GM12892 (cell line): ENCODE measurements around the gene SIM2.

Source experiments
- DNase-seq: peaks from one replicate; pipeline ENCODE4 v3.0.0; 2011; ENCODE audit not compliant: insufficient read length
- FAIRE-seq: peaks from 2 replicates; lab custom pipeline; 2011; peaks lifted over from hg19 to GRCh38; lab: Jason Lieb, UNC
- POLR2A ChIP-seq: IDR thresholded peaks from 2 replicates; pipeline ENCODE4 v1.6.1; 2011; ENCODE audit warnings: low read depth, low read length, control low read depth
- POLR2AphosphoS5 ChIP-seq: IDR thresholded peaks from 2 replicates; pipeline ENCODE4 v1.6.1; 2011; ENCODE audit warnings: low read depth, low read length, control low read depth
- TAF1 ChIP-seq: IDR thresholded peaks from 2 replicates; pipeline ENCODE4 v1.6.1; 2011; ENCODE audit warnings: low read depth, mild to moderate bottlenecking, control low read depth, low read length, borderline replicate concordance

The SIM2 gene

GRCh38 chr21:36703123-36703522 is 4.2 kb downstream of the SIM2 start:
- no peak for TF ChIP-seq TAF1
- no peak for TF ChIP-seq POLR2AphosphoS5
- TF ChIP-seq POLR2A: no peak
- FAIRE-seq (no peak), DNase-seq (no peak)

- no peak for DNase-seq
- no peak for TF ChIP-seq TAF1
- TF ChIP-seq POLR2A: no peak
- no peak for TF ChIP-seq POLR2AphosphoS5
- FAIRE-seq: no peak
Measured at GRCh38 chr21:36703626-36704280, 4.8 kb downstream of the SIM2 start.

GRCh38 chr21:36704281-36704957 is 5.5 kb downstream of the SIM2 start:
- FAIRE-seq (no peak), DNase-seq (no peak)
- no peak for TF ChIP-seq POLR2A
- no peak for TF ChIP-seq POLR2AphosphoS5
- TF ChIP-seq TAF1: no peak

- FAIRE-seq (no peak), DNase-seq (no peak)
- no peak for TF ChIP-seq TAF1
- TF ChIP-seq POLR2A: no peak
- no peak for TF ChIP-seq POLR2AphosphoS5
Measured at GRCh38 chr21:36704958-36705678, 6.2 kb downstream of the SIM2 start.

- DNase-seq: no peak
- FAIRE-seq: no peak
- TF ChIP-seq POLR2AphosphoS5: no peak
- TF ChIP-seq POLR2A: no peak
- no peak for TF ChIP-seq TAF1
Measured at GRCh38 chr21:36705679-36706481, 7.0 kb downstream of the SIM2 start.

- no peak for TF ChIP-seq POLR2AphosphoS5
- no peak for TF ChIP-seq POLR2A
- no peak for TF ChIP-seq TAF1
- FAIRE-seq (no peak), DNase-seq (no peak)
Measured at GRCh38 chr21:36706482-36706852, 7.6 kb downstream of the SIM2 start.

- TF ChIP-seq TAF1: no peak
- no peak for TF ChIP-seq POLR2AphosphoS5
- TF ChIP-seq POLR2A: no peak
- DNase-seq (no peak), FAIRE-seq (no peak)
Measured at GRCh38 chr21:36706951-36707762, 8.2 kb downstream of the SIM2 start.

GRCh38 chr21:36707763-36708285 is 8.9 kb downstream of the SIM2 start:
- TF ChIP-seq POLR2A (no peak), TAF1 (no peak), POLR2AphosphoS5 (no peak)
- DNase-seq: no peak
- FAIRE-seq: no peak

GRCh38 chr21:36708286-36709029 is 9.5 kb downstream of the SIM2 start:
- DNase-seq: no peak
- no peak for FAIRE-seq
- TF ChIP-seq POLR2A (no peak), TAF1 (no peak), POLR2AphosphoS5 (no peak)
